ENCODE results near the gene RUNX3. TPM values are rescaled to one million over a fixed set of nuclear protein-coding genes. Genes with fewer than 3 reads are reported as not detected.
A peak's percentile ranks its signal among the peaks of the same experiment; 100 is the strongest.

The RUNX3 gene
- total RNA-seq, 6 experiments from 2014 or later = 0.46 to 3.1 (median 0.84) TPM

DNA sequence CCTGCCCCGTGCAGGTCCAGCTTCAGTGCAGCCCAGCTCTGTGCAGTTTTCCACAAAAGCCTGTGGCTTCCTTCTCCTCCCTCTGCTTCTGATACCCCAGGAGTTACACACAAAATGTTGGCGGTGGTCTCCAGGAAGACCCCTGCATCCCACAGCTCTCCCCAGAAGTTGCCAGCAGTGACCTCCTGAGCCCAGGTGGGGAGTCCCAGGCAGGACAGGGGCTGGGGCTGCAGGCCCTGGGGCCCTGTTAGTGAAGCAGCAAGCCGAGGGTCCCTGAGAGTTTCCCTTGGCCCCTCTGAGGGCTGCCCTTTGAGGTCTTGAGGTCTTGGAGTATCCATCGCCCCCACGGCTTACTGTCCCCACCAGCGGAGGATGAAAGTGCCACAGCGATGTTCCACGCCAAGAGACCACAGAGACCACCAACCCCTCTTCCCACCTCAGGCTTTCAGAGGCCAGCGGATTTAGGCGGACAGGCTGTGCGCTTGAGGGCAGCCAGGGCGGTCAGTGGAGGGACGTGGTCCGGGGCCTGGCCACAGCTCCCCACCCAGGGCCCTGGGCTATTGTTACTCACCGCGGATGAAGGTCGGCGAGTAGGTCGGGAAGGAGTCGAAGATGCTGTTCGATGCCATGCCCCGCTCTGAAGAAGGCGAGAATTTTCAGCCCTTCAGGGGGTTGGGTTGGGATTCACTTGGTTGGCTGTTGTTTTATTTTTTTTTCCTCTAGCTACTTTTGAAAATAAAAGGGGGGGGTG lies 34.0 kb upstream of the RUNX3 start:
- no peaks in the 10 kb centered on the region for H3K27me3 ChIP-seq
- DNase-seq = no peak
- intact Hi-C loops (cut with DNase I) = no loop called here

DNA sequence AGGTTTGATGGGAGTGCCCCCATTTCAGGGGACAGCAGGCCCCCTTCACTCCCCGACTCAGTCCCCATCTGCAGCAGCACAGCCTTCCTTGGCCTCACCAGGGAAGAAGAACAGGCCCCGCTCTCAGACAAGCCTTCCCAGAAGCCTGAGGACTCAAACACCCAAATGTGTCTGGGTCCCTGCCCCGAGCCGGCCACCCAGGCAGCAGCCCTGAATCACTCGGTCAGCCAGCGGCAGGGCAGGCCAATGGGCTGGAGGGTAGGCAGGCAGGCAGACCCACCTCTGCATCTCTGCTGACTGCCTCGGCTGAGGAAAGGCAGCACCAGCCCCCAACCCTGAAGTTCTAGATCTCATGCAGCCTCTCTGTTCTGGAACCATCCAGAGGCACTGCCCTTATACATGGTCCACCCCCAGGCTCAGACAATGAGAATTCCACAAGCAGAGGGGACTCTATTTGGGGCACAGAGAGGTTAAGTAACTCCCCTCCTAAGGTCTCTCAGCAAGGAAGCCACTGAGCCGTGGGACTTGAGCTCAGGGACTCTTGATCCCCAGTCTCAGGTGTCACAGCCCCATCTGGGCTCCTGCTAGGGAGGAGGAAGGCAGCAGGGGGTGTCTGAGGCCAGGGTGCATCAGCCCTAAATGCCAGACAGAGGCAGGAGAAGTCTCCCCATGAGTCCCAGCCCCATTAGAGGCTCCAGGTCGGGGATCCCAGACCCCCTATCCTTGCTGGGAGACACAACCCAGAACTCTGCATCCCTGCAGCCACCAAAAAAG lies 33.2 kb upstream of the RUNX3 start:
- WGBS (ENCODE audit: insufficient coverage, low coverage, low lambda C conversion rate, missing lambda C conversion rate) = no CpG with 5 or more reads among the region's 9 CpGs
- no peak for TF ChIP-seq POLR2A (IDR thresholded peaks at IDR 0.05)
- TF ChIP-seq, protein P1, sequence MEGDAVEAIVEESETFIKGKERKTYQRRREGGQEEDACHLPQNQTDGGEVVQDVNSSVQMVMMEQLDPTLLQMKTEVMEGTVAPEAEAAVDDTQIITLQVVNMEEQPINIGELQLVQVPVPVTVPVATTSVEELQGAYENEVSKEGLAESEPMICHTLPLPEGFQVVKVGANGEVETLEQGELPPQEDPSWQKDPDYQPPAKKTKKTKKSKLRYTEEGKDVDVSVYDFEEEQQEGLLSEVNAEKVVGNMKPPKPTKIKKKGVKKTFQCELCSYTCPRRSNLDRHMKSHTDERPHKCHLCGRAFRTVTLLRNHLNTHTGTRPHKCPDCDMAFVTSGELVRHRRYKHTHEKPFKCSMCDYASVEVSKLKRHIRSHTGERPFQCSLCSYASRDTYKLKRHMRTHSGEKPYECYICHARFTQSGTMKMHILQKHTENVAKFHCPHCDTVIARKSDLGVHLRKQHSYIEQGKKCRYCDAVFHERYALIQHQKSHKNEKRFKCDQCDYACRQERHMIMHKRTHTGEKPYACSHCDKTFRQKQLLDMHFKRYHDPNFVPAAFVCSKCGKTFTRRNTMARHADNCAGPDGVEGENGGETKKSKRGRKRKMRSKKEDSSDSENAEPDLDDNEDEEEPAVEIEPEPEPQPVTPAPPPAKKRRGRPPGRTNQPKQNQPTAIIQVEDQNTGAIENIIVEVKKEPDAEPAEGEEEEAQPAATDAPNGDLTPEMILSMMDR (IDR thresholded peaks at IDR 0.05) = no peak
- Histone ChIP-seq H3K27ac (no peak overlapping the region), H3K4me1 (no peaks in the 10 kb centered on the region), H3K27me3 (no peaks in the 10 kb centered on the region), H3K36me3 (no peaks in the 10 kb centered on the region), H3K9me3 (no peaks in the 10 kb centered on the region), H3K4me3 (no peak overlapping the region)
- DNase-seq (no peak), ATAC-seq (peak in 1 of 4 donors; percentile 13)
- intact Hi-C loops (cut with DNase I) = no loop called here

More for the DNA sequence above, 34.0 kb upstream of the RUNX3 start:
- 85% methylated on average over 11 of the region's 23 CpGs for WGBS (ENCODE audit: insufficient coverage, low coverage, low lambda C conversion rate, missing lambda C conversion rate)
- no peak for TF ChIP-seq POLR2A (IDR thresholded peaks at IDR 0.05)
- TF ChIP-seq, protein P1 (IDR thresholded peaks at IDR 0.05) = no peak
- Histone ChIP-seq H3K36me3 (no peaks in the 10 kb centered on the region), H3K4me1 (no peaks in the 10 kb centered on the region), H3K4me3 (no peak overlapping the region), H3K27ac (no peak overlapping the region), H3K9me3 (no peaks in the 10 kb centered on the region)
- no peak for ATAC-seq

DNA sequence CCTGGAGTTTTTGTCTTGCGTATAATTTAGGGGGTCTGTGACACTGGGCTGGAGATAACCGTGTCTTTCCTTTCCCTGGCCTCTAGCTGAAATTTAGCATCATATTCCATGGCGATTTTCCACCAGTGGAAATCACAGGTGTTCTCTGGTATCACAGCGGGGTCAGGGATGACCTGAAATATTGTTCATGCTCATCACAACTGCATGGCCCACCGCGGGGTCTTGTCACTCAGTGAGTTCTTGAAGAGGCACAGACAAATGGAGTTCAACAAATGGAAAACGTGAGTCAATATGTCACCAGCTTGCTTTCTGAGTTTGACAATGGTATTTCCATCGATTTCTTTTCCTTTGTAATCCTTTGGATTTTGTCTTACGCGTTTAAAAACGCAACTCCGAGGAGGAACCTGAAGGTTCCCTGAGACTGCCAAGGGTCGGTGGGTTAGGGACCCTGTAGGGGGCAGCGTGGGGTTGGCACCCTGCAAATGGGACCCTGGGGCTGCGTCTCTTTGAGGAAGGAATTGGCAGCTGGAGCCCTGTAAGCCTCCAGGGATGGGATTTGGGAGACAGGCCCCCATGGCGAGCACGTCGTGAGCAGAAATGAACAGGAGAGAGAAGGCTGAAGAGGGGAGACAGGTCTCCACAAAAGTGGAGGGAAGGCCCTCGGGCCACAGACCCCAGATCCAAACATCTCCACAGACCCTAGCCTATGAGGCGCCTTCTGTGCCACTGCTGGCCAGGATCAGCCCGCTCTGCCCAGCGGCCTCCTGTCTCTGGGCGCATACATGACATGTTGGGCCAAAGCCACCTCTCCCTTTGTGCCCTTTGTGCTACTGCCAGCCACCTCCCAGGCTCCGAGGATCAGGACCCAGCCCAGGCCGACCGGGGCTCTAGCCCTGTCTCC lies 32.1 kb upstream of the RUNX3 start:
- no peak for TF ChIP-seq POLR2A (IDR thresholded peaks at IDR 0.05)
- TF ChIP-seq, protein P1 (IDR thresholded peaks at IDR 0.05) = no peak
- 55% methylated on average over 14 of the region's 26 CpGs for WGBS (ENCODE audit: insufficient coverage, low coverage, low lambda C conversion rate, missing lambda C conversion rate)
- intact Hi-C loops (cut with DNase I) = no loop called here
- no peaks in the 10 kb centered on the region for H3K27me3 ChIP-seq
- no peak for ATAC-seq
- DNase-seq = peak in 1 of 3 donors; percentile 42
- no peak overlapping the region for H3K27ac ChIP-seq
- H3K9me3 ChIP-seq = no peaks in the 10 kb centered on the region
- no peaks in the 10 kb centered on the region for H3K36me3 ChIP-seq
- no peaks in the 10 kb centered on the region for H3K4me1 ChIP-seq
- no peak overlapping the region for H3K4me3 ChIP-seq

DNA sequence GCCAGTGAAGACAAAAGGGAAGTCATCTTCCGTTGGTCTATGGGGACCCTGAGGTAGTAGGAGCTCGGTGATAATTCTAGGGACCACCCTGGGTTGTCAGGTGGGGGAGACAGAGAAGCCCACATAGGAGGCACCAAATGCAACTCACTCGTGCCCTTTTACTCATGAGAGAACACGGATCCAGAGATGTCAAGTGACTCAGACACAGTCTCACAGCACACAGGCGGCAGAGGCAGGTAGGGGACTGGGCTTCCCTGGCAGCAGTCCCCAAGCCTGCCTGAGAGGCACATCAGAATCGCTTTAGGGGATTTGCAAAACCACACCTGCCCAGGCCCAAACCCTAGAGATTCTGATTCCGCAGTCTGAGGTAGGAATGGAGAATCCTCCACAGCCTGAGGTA lies 31.3 kb upstream of the RUNX3 start:
- TF ChIP-seq POLR2A (IDR thresholded peaks at IDR 0.05) = no peak
- TF ChIP-seq, protein P1 (IDR thresholded peaks at IDR 0.05) = no peak
- 81% methylated on average over 3 of the region's 7 CpGs for WGBS (ENCODE audit: insufficient coverage, low coverage, low lambda C conversion rate, missing lambda C conversion rate)
- Histone ChIP-seq H3K27me3 (no peaks in the 10 kb centered on the region), H3K4me1 (no peaks in the 10 kb centered on the region), H3K4me3 (no peak overlapping the region), H3K9me3 (no peaks in the 10 kb centered on the region), H3K27ac (no peak overlapping the region), H3K36me3 (no peaks in the 10 kb centered on the region)
- intact Hi-C loops (cut with DNase I) = no loop called here
- DNase-seq (peak in 1 of 3 donors; percentile 20), ATAC-seq (no peak)
